AG08395 (cell line): Measurements from ENCODE around the gene TMPRSS11F.

Source experiments
- DNase-seq: peaks from one replicate; pipeline ENCODE4 v3.0.0; 2012; ENCODE audit warnings: mixed read lengths, low spot score

The TMPRSS11F gene

DNA sequence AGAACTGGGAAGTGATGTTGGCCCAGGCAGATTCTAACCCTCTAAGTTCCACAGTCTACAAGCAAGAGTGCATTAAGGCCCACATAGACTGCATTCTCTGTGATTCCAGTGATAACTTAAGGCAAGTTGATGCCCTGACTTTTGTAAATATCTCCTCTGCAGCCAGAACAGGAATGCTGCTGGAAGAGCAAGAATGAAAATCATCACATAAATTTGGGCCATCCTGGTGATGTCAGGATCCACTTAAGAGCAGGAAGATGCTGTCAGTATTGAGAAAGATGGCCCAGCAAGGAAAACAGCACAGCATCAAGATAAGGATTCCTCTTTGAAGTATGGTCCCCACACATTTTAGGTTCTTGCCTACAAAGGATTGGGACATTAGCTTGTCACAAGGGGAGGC, 52.4 kb downstream of the TMPRSS11F start:
- DNase-seq, result no peak

DNA sequence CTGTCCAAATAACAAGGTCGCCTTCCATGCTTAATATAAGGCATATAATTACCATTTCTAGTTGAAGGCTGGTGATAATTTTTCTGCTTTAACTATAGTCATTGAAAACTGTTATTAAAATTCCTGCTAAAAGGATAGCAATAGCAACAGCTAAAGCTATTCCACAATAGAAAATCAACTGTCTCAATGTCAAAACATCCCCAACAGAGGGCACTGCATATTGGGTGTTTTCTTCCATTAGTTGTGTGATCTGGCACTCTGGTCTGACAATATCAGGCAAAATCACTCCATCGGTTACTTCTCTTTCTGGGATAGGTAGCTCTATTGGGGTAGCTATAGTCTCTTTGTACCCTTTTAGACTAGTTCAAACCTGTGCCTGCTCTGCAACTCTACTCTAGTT, 53.5 kb downstream of the TMPRSS11F start:
- DNase-seq, result no peak

DNA sequence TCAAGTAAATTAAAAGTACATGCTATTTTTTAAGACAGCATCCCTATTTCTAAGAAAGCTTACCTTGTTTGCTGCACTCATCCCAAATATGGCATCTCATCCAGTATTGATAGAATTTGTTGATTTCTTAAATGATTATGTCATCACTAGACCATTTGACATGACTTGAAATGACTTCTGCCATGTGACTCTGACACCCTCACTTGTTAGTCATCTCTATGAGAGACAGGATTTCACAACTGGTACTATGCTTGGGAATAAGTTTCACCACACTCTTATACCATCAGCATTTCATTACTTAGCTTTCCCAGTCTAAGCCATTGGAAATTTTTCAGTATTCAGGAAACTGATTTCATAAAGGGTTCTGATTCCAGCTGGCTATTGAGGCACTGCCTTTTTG, 55.3 kb downstream of the TMPRSS11F start:
- no peak for DNase-seq

DNA sequence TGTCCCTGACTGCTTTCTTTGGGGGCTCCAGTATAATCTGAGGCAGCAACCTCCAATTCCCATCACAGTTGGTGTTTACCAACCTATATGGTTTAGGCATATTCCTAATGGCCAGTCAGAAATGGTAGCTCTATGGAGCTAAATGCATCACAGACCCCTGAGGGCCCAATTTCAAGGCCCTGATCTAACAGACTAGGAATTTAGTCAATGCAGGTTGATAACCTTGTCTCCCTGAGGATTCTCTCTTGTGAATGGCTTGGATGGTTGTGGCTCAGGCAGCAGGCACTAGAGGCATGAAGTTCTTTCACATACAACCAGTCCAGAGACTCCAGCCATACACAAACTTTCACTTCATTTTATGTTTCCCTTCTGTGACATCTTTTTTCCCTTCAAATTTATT, 59.4 kb downstream of the TMPRSS11F start:
- DNase-seq, result no peak

DNA sequence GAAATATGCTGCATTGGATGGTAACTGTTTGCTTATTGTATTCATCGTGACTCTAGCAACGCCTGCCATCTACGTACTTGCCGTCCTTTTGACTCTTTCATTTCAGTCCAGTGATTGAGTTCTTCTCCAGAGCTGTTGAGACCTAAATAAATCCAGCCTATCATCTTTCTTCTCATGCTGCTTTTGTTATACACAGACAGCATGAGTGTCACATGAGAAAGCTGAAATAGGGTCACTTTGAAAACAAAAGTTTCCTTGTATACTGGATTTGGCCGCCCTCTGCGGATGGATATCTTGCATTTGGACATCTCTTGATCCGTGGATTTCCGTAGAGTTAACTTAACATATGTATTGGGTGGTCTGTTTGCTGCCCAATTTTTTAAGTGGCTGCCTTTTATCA, 67.2 kb downstream of the TMPRSS11F start:
- no peak for DNase-seq

DNA sequence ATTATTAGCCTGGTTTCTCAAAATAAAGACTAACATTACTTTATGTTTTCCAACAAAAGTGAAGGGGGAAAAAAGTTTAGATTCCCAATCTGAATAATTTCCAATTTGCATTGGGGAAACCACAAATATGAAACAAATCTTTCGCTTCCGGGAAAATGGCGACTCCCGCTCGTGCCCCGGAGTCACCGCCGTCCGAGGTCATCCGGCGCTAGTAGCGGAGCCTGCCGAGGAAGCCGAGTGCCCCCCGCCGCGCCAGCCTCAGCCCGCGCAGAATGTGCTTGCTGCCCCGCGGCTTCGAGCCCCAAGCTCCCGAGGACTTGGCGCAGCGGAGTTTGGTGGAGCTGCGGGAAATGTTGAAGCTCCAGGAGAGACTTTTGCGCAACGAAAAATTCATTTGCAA, 91.4 kb downstream of the TMPRSS11F start:
- no peak for DNase-seq

DNA sequence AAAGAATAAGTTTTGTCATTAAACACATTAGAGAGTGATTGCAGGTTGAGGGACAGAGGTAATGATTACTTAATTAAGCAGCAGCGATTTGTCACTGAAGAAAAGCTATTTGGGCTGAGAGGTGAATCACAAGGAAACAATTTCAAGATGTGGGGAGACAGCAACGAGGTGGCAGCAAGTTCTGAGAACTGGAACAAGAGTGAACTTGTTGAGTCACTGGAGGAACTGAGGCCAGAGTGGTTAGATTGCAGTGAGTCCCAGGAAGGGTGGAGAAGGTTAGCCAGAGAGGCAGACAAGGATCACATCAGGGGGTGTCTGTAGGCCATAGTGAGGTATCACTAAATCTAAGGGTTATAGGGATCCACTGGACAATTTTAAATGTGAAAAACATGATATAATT, 108.5 kb downstream of the TMPRSS11F start:
- DNase-seq, result no peak

DNA sequence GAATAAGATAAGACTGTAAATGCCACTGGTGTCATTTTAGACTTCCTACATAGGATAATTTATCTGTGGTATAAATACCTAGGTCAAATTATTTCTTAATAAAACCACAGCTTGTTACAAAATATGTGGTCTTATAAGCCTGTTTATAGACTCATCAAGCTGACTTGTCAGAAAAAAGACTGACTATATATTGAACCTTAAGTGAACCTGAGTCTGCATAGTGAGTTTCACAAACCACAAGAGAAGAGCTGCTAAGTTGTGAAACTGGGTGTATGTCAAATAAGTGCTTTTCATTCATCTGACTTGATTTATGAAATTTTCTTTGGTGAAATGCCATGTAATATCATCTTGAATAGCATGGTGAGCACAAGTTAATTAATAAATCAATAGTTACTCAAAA, 118.0 kb downstream of the TMPRSS11F start:
- DNase-seq, result no peak
